WTC11 (cell line): ENCODE results near the gene FSTL4.

ENCODE experiments used
- AFF4 ChIP-seq: sonication (generic); formaldehyde crosslinking; IDR thresholded peaks from 2 replicates; pipeline ENCODE4 v1.8.1; 2023; ENCODE audit warnings: mild to moderate bottlenecking, missing genetic modification reagents, borderline replicate concordance
- ATF2 ChIP-seq: sonication (generic); formaldehyde crosslinking; IDR thresholded peaks from 2 replicates; pipeline ENCODE4 v1.8.1; 2022; ENCODE audit warnings: low read depth, missing genetic modification reagents, borderline replicate concordance
- ATF3 ChIP-seq: sonication (generic); formaldehyde crosslinking; conservative IDR thresholded peaks from 2 replicates; pipeline ENCODE4 v1.8.1; 2022; ENCODE audit warnings: mild to moderate bottlenecking, missing genetic modification reagents
- ATF6 ChIP-seq: sonication (generic); formaldehyde crosslinking; IDR thresholded peaks from 2 replicates; pipeline ENCODE4 v1.8.1; 2023; ENCODE audit warnings: mild to moderate bottlenecking, missing genetic modification reagents
- CREB1 ChIP-seq: sonication (generic); formaldehyde crosslinking; IDR thresholded peaks from 2 replicates; pipeline ENCODE4 v1.8.0; 2023; ENCODE audit warnings: mild to moderate bottlenecking, missing genetic modification reagents
- CTCF ChIP-seq: fragments of 200-600 bp; IDR thresholded peaks from 2 replicates; pipeline ENCODE4 v1.8.0; 2022; ENCODE audit warnings: antibody characterized with exemption
- FOXP1 ChIP-seq: sonication (generic); formaldehyde crosslinking; IDR thresholded peaks from 2 replicates; pipeline ENCODE4 v1.8.0; 2022; ENCODE audit warnings: missing genetic modification reagents, mild to moderate bottlenecking, moderate library complexity, borderline replicate concordance
- MAX ChIP-seq: sonication (generic); formaldehyde crosslinking; IDR thresholded peaks from 2 replicates; pipeline ENCODE4 v1.8.0; 2022; ENCODE audit warnings: mild to moderate bottlenecking, missing genetic modification reagents
- TEAD1 ChIP-seq: sonication (generic); formaldehyde crosslinking; IDR thresholded peaks from 2 replicates; pipeline ENCODE4 v1.8.0; 2022; ENCODE audit warnings: mild to moderate bottlenecking, missing genetic modification reagents
- TEAD4 ChIP-seq: sonication (generic); formaldehyde crosslinking; IDR thresholded peaks from 2 replicates; pipeline ENCODE4 v1.8.0; 2022; ENCODE audit warnings: mild to moderate bottlenecking, missing genetic modification reagents
- ZNF423 ChIP-seq: fragments of 250-450 bp; sonication (Bioruptor Pico); IDR thresholded peaks from 2 replicates; pipeline ENCODE4 v2.1.2; 2022; ENCODE audit warnings: mild to moderate bottlenecking, moderate library complexity

- TF ChIP-seq ATF2 (CRISPR knock-in tag) = no peak
- no peak for TF ChIP-seq ZNF423 (CRISPR knock-in tag)
- TF ChIP-seq TEAD1 = no peak
- TF ChIP-seq ATF6 (CRISPR knock-in tag) = no peak
- no peak for TF ChIP-seq CTCF
- no peak for TF ChIP-seq TEAD4 (CRISPR knock-in tag)
- TF ChIP-seq AFF4 (CRISPR knock-in tag) = no peak
- TF ChIP-seq FOXP1 (CRISPR knock-in tag) = no peak
- TF ChIP-seq ATF3 (CRISPR knock-in tag) = no peak
- no peak for TF ChIP-seq MAX (CRISPR knock-in tag)
- no peak for TF ChIP-seq CREB1 (CRISPR knock-in tag)
Observed at GRCh38 chr5:133474851-133475590, 137.3 kb downstream of the FSTL4 start.
